H1 (cell line): Measurements from ENCODE around the gene RPP25. TPM values are rescaled to one million over a fixed set of nuclear protein-coding genes. Genes with fewer than 3 reads are reported as not detected.

Source experiments
- CTCF ChIA-PET: fragments of 300-600 bp; sonication (Branson Sonifier 250); formaldehyde crosslinking; loops from one replicate; lab custom pipeline; 2021; ENCODE audit not compliant: partially characterized antibody; lab: Charles Lee
- POLR2A ChIA-PET: fragments of 300-600 bp; sonication (Branson Sonifier 250); formaldehyde crosslinking; loops from one replicate; lab custom pipeline; 2021; ENCODE audit warnings: inconsistent platforms; ENCODE audit not compliant: partially characterized antibody; lab: Charles Lee
- DNase-seq, 2 experiments: peaks; one replicate each; pipeline versions ENCODE4 v3.0.0 to v3.0.0-alpha.2; 2010 to 2022; ENCODE audit warnings: low spot score in 2 of 2, low read depth in 1 of 2, mixed read lengths in 1 of 2
- FAIRE-seq: peaks from 2 replicates; lab custom pipeline; 2011; peaks lifted over from hg19 to GRCh38; lab: Jason Lieb, UNC
- H2AFZ ChIP-seq: 2 replicates; pipeline ENCODE4 v1.8.1; 2012; ENCODE audit warnings: low read length, inconsistent platforms
- H2AK5ac ChIP-seq: 2 replicates; pipeline ENCODE4 v1.6.1; 2013; ENCODE audit warnings: low read depth, low read length
- H2BK120ac ChIP-seq: replicated peaks from 2 replicates; pipeline ENCODE3; 2013; ENCODE audit warnings: low read depth, low read length, inconsistent platforms
- H2BK12ac ChIP-seq: 2 replicates; pipeline ENCODE4 v1.6.1; 2013; ENCODE audit warnings: low read depth, low read length
- H2BK15ac ChIP-seq: 2 replicates; pipeline ENCODE4 v1.6.1; 2013; ENCODE audit warnings: low read length
- H2BK20ac ChIP-seq: 2 replicates; pipeline ENCODE4 v1.6.1; 2013; ENCODE audit warnings: low read length
- H2BK5ac ChIP-seq: 2 replicates; pipeline ENCODE4 v1.6.1; 2013; ENCODE audit warnings: low read depth, low read length
- H3K14ac ChIP-seq: 2 replicates; pipeline ENCODE4 v1.6.1; 2013; ENCODE audit warnings: inconsistent platforms; ENCODE audit not compliant: insufficient read length
- H3K18ac ChIP-seq: 2 replicates; pipeline ENCODE4 v1.6.1; 2013; ENCODE audit warnings: low read length; ENCODE audit errors: extremely low read depth
- H3K23ac ChIP-seq: 2 replicates; pipeline ENCODE4 v1.6.1; 2013; ENCODE audit warnings: inconsistent platforms; ENCODE audit not compliant: insufficient read length
- H3K23me2 ChIP-seq: 2 replicates; pipeline ENCODE4 v1.6.1; 2013; ENCODE audit warnings: low read depth, low read length
- H3K27ac ChIP-seq: 2 replicates; pipeline ENCODE4 v1.6.1; 2011; ENCODE audit warnings: low read depth, low read length, inconsistent platforms
- H3K27me3 ChIP-seq, 4 experiments: replicated peaks in 1 of 4; 1 replicate in 1 of 4; 2 replicates in 3 of 4; pipeline versions ENCODE4 v1.6.1 to v1.8.1; 2011 to 2013; ENCODE audit warnings: low read length in 3 of 4, mild to moderate bottlenecking in 3 of 4, inconsistent platforms in 2 of 4, mixed read lengths in 2 of 4, moderate library complexity in 1 of 4; ENCODE audit not compliant: control insufficient read depth in 3 of 4, insufficient read depth in 3 of 4; ENCODE audit errors: extremely low read depth in 1 of 4
- H3K36me3 ChIP-seq, 4 experiments: 2 replicates each; pipeline versions ENCODE4 v1.6.1 to v1.8.1; 2011 to 2013; ENCODE audit warnings: mild to moderate bottlenecking in 4 of 4, low read length in 3 of 4, moderate library complexity in 2 of 4, control low read depth in 1 of 4, inconsistent platforms in 1 of 4; ENCODE audit not compliant: insufficient read depth in 4 of 4, control insufficient read depth in 2 of 4
- H3K4ac ChIP-seq: replicated peaks from 2 replicates; pipeline ENCODE3; 2013; ENCODE audit warnings: low read length, low read depth, mixed read lengths, inconsistent platforms; ENCODE audit not compliant: insufficient read length
- H3K4me1 ChIP-seq, 4 experiments: replicated peaks in 1 of 4; 1 replicate in 1 of 4; 2 replicates in 3 of 4; pipeline versions ENCODE4 v1.6.1 to v1.8.1; 2011 to 2013; ENCODE audit warnings: low read length in 3 of 4, inconsistent platforms in 2 of 4, mixed read lengths in 1 of 4; ENCODE audit not compliant: insufficient read depth in 4 of 4, control insufficient read depth in 3 of 4
- H3K4me2 ChIP-seq, 2 experiments: 2 replicates each; pipeline versions ENCODE4 v1.6.1 to v1.8.1; 2011 to 2013; ENCODE audit warnings: low read depth in 2 of 2, low read length in 2 of 2, control low read depth in 1 of 2, inconsistent platforms in 1 of 2, mild to moderate bottlenecking in 1 of 2; ENCODE audit not compliant: insufficient read depth in 1 of 2
- H3K4me3 ChIP-seq, 4 experiments: fragments of 200-600, 300-600 bp in 1 of 4; sonication (generic), shearing (Covaris generic), sonication (Bioruptor Twin) in 1 of 4; 2 replicates each; pipeline versions ENCODE4 v1.5.1 to v1.8.1; 2011 to 2016; ENCODE audit warnings: low read length in 4 of 4, low read depth in 3 of 4, control low read depth in 2 of 4, inconsistent platforms in 2 of 4, mild to moderate bottlenecking in 2 of 4, mixed read lengths in 1 of 4, moderate library complexity in 1 of 4; ENCODE audit not compliant: insufficient read depth in 2 of 4; ENCODE audit errors: extremely low read depth in 1 of 4
- H3K56ac ChIP-seq: replicated peaks from 2 replicates; pipeline ENCODE3; 2013; ENCODE audit warnings: low read depth, mild to moderate bottlenecking, mixed read lengths, low read length, inconsistent platforms; ENCODE audit not compliant: insufficient read length
- H3K79me1 ChIP-seq: 2 replicates; pipeline ENCODE4 v1.6.1; 2013; ENCODE audit warnings: low read depth, low read length, control low read depth
- H3K79me2 ChIP-seq, 2 experiments: 2 replicates each; pipeline versions ENCODE4 v1.6.1 to v1.8.1; 2012 to 2013; ENCODE audit warnings: low read length in 2 of 2, mild to moderate bottlenecking in 2 of 2, inconsistent platforms in 1 of 2; ENCODE audit not compliant: insufficient read depth in 2 of 2, control insufficient read depth in 1 of 2
- H3K9ac ChIP-seq, 4 experiments: replicated peaks in 1 of 4; 1 replicate in 1 of 4; 2 replicates in 3 of 4; pipeline versions ENCODE4 v1.6.1 to v1.8.1; 2011 to 2013; ENCODE audit warnings: low read depth in 3 of 4, low read length in 3 of 4, control low read depth in 2 of 4, mild to moderate bottlenecking in 2 of 4, moderate library complexity in 2 of 4, inconsistent platforms in 1 of 4; ENCODE audit errors: extremely low read depth in 1 of 4
- H3K9me3 ChIP-seq, 2 experiments: 2 replicates each; pipeline versions ENCODE4 v1.6.1 to v1.8.1; 2012 to 2013; ENCODE audit warnings: mild to moderate bottlenecking in 2 of 2, moderate library complexity in 2 of 2, control low read depth in 1 of 2, inconsistent platforms in 1 of 2, low read depth in 1 of 2, low read length in 1 of 2, mixed read lengths in 1 of 2; ENCODE audit not compliant: insufficient read depth in 2 of 2
- H4K20me1 ChIP-seq, 2 experiments: replicated peaks in 1 of 2; 2 replicates each; pipeline versions ENCODE3 to v1.8.1; 2011 to 2013; ENCODE audit warnings: inconsistent platforms in 2 of 2, low read length in 2 of 2, mild to moderate bottlenecking in 1 of 2; ENCODE audit not compliant: insufficient read depth in 2 of 2, control insufficient read depth in 1 of 2
- H4K5ac ChIP-seq: 2 replicates; pipeline ENCODE4 v1.6.1; 2013; ENCODE audit warnings: low read length, low read depth, mixed read lengths, inconsistent platforms; ENCODE audit not compliant: insufficient read length
- H4K8ac ChIP-seq: 2 replicates; pipeline ENCODE4 v1.8.0; 2013; ENCODE audit warnings: mild to moderate bottlenecking, moderate library complexity, low read length, inconsistent platforms; ENCODE audit not compliant: insufficient read depth; ENCODE audit errors: extremely low read depth
- H4K91ac ChIP-seq: replicated peaks from 2 replicates; pipeline ENCODE3; 2013; ENCODE audit warnings: low read length, mixed read lengths, inconsistent platforms; ENCODE audit not compliant: insufficient read length
- HDAC2 ChIP-seq, 2 experiments: fragments of 300-600 bp in 1 of 2; sonication (generic) in 1 of 2; IDR thresholded peaks; 2 replicates each; pipeline ENCODE4 v1.6.1; 2011 to 2012; ENCODE audit warnings: low read depth in 2 of 2, low read length in 2 of 2, mild to moderate bottlenecking in 2 of 2, moderate library complexity in 2 of 2, borderline replicate concordance in 1 of 2, inconsistent platforms in 1 of 2
- SP4 ChIP-seq: IDR thresholded peaks from 2 replicates; pipeline ENCODE4 v1.6.1; 2012; ENCODE audit warnings: low read length, inconsistent platforms
- TCF12 ChIP-seq: IDR thresholded peaks from 2 replicates; pipeline ENCODE4 v1.6.1; 2011; ENCODE audit warnings: low read depth, mild to moderate bottlenecking, low read length
- WGBS, 2 experiments: shearing (Covaris generic) in 1 of 2; methylation state at CpG; one replicate each; pipeline versions ENCODE4 v1.1.6 to v1.1.7; 2013 to 2015; ENCODE audit warnings: low lambda C conversion rate in 2 of 2, mixed read lengths in 2 of 2, inconsistent platforms in 1 of 2, low coverage in 1 of 2, missing lambda C conversion rate in 1 of 2; ENCODE audit not compliant: insufficient replicate concordance in 2 of 2, insufficient coverage in 1 of 2, insufficient read length in 1 of 2; ENCODE audit errors: extremely low coverage in 1 of 2, missing lambda C conversion rate in 1 of 2; 5-methylcytosine and 5-hydroxymethylcytosine counted together
- polyA plus RNA-seq, 7 experiments: library from polyadenylated mRNA; depleted of rRNA in 3 of 7; stranded (reverse) in 5 of 7; unstranded in 2 of 7; fragments of >200 nt in 5 of 7; fragments of 200-250 nt in 2 of 7; gene quantifications; 1 replicate in 5 of 7; 2 replicates in 1 of 7; 4 replicates in 1 of 7; pipeline versions ENCODE4 v1.2.1 to v1.2.3, GENCODE V29; 2011 to 2013; ENCODE audit warnings: missing spikeins in 2 of 7, mixed read lengths in 2 of 7
- total RNA-seq: library from RNA; stranded (reverse); fragmentation: NEBNext Ultra II Directional; extraction: Animal tissue kit (Norgen Biotek cat#: 25700); gene quantifications from 2 replicates; pipeline ENCODE4 v1.2.1, GENCODE V29; 2021

RPP25 gene
- total and polyA plus RNA-seq, 2 of the 8 experiments (the other 6 are each of a cell fraction or from before 2014, with no cell fraction given) = 17.4 to 19.8 TPM

DNA sequence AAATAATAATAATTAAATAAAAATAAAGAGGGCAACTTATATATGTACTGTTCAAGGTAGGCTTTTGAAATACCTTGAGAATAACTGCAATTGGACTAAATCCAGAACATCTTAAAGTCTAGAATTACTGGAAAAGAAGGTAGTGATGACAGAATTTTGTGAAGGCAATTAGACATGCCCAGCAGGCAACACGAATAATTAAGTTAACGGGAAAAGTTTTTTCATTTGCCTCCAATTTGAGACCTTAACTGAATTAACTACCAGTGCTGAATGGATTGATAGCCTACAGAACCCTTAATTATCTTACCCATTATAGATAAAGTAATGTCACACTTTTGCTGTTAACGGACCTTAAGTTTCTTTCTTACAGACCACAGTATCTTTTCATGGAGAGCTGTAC is 32.0 kb downstream of the RPP25 start:
- H4K20me1 ChIP-seq = peaks cover 0 to 4% of the 10 kb centered on the region in 2 experiments
- ChIA-PET CTCF (interaction anchor here (1.0 to 2.2 kb wide), 3 partner anchors 10 to 64 kb away, joined by 3 to 9 read pairs (median 7); no protein-coding TSS in a partner anchor), POLR2A (interaction anchor here (0.7 to 2.2 kb wide), 2 partner anchors 10 to 31 kb away, joined by 3 to 6 read pairs; no protein-coding TSS in a partner anchor)
- H3K9ac ChIP-seq = no peak overlapping the region
- 93% methylated on average over 3 of the region's 3 CpGs; no CpG with 5 or more reads in 1 of the 2 experiments for WGBS, 2 experiments
- H2BK20ac ChIP-seq = no peak overlapping the region
- DNase-seq = no peak
- no peak overlapping the region for H4K8ac ChIP-seq
- no peak overlapping the region for H3K23ac ChIP-seq
- H2AFZ ChIP-seq = no peak overlapping the region
- no peaks in the 10 kb centered on the region for H3K4me1 ChIP-seq
- H4K5ac ChIP-seq = no peak overlapping the region
- H3K36me3 ChIP-seq = peaks cover 16 to 68% (median 50%) of the 10 kb centered on the region in 4 experiments; a peak in 7 of 8 replicates
- H4K91ac ChIP-seq = no peak overlapping the region
- H2BK12ac ChIP-seq = no peak overlapping the region
- no peaks in the 10 kb centered on the region for H3K23me2 ChIP-seq
- no peaks in the 10 kb centered on the region for H3K9me3 ChIP-seq
- peaks cover 0 to 11% of the 10 kb centered on the region in 2 experiments; a peak in 2 of 4 replicates for H3K79me2 ChIP-seq
- H3K4me2 ChIP-seq = no peak overlapping the region
- H3K79me1 ChIP-seq = no peaks in the 10 kb centered on the region
- no peak overlapping the region for H2BK5ac ChIP-seq
- H3K4ac ChIP-seq = no peak overlapping the region
- H3K4me3 ChIP-seq = no peak overlapping the region
- H2AK5ac ChIP-seq = no peak overlapping the region
- H2BK15ac ChIP-seq = no peak overlapping the region
- no peak overlapping the region for H3K14ac ChIP-seq
- no peak overlapping the region for H3K27ac ChIP-seq
- H3K56ac ChIP-seq = no peak overlapping the region
- FAIRE-seq = no peak
- H2BK120ac ChIP-seq = no peak overlapping the region
- no peak for TF ChIP-seq HDAC2 (IDR thresholded peaks at IDR 0.05; ENCODE audit: borderline replicate concordance in 1 of 2, low read depth in 2 of 2, low read length in 2 of 2)
- TF ChIP-seq TCF12 = no peak
- TF ChIP-seq SP4 = no peak
- no peaks in the 10 kb centered on the region for H3K27me3 ChIP-seq
- no peak overlapping the region for H3K18ac ChIP-seq
